Measurements from ENCODE around the gene GCC2.
"Not testable (repeated sequence)": the region's sequence is repeated elsewhere in the genome, so short reads cannot be mapped to it uniquely, and the experiment has no call there.

Gene GCC2

DNA sequence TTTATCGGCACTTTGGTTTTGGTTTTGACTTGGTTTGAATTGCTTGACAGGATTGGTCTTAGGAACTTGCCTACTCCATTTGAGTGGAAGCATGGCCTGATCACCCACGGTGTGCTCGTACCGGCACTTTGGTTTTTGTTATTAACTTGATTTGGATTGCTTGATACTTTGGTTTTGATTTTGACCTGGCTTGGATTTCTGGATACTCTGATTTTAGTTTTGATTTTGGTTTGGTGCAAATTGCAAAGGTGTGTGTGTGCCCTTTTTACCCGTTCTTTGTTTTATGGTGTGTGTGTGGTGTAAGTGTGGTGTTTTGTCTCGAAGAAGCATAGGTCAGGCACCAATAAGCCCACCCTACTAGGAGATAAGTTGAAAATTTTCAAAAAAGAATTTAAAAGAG is 75.7 kb downstream of the GCC2 start:
- H3K36me3 ChIP-seq (ENCODE audit: control insufficient read depth, insufficient read depth, low read length); DNase-seq (ENCODE audit: low read depth, low spot score); H3K9me3 ChIP-seq (ENCODE audit: control insufficient read depth, insufficient read depth, low read length); H3K4me1 ChIP-seq (ENCODE audit: control insufficient read depth, insufficient read depth, low read length); H3K27ac ChIP-seq (ENCODE audit: low read length); H3K4me3 ChIP-seq (ENCODE audit: low read length); H3K27me3 ChIP-seq (ENCODE audit: control insufficient read depth, insufficient read depth, low read length): not testable (repeated sequence)
- WGBS (ENCODE audit: insufficient coverage, insufficient read length), result no CpG with 5 or more reads among the region's 6 CpGs

DNA sequence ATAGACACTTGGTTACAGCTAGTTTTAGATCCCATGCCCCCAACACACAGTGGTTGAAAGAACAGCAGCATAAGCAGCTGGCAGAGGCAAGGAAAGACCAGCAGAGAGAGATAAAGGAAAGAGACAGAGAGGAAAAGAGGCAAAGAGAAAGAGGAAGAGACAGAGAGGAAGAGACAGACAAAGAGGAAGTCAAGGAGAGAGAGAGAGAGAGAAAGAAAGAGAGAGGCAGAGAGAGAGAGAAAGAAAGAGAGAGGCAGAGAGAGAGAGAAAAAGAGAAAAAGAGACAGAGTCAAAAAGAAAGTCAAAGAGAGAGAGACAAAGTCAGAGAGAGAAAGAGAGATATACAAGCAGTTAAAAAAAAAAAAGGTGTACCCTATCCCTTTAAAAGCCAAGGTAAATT is 76.3 kb downstream of the GCC2 start:
- not testable (repeated sequence) for DNase-seq (ENCODE audit: low read depth, low spot score); H3K9me3 ChIP-seq (ENCODE audit: control insufficient read depth, insufficient read depth, low read length); H3K27me3 ChIP-seq (ENCODE audit: control insufficient read depth, insufficient read depth, low read length); H3K36me3 ChIP-seq (ENCODE audit: control insufficient read depth, insufficient read depth, low read length); H3K27ac ChIP-seq (ENCODE audit: low read length); H3K4me3 ChIP-seq (ENCODE audit: low read length); H3K4me1 ChIP-seq (ENCODE audit: control insufficient read depth, insufficient read depth, low read length)

DNA sequence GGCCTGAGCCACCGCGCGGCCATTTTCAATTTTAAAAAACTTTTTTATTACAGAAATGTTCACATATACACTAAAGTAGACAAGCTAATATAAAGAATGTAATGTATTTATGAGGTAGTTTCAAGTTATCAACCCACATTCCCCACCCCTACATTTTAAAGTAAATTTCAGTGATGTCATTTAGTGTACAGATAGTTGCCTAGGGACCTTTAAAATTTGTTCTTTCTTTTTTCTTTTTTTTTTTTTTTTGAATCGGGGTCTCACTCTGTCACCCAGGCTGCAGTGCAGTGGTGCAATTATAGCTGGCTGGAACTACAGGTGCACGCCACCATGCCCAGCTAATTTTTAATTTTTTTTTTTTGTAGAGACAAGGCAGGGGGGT is 82.7 kb downstream of the GCC2 start:
- H3K27me3 ChIP-seq (ENCODE audit: control insufficient read depth, insufficient read depth, low read length), result no peaks in the 10 kb centered on the region; the same call in 1 of the 2 replicates
- H3K9me3 ChIP-seq (ENCODE audit: control insufficient read depth, insufficient read depth, low read length), result no peaks in the 10 kb centered on the region
- H3K4me1 ChIP-seq (ENCODE audit: control insufficient read depth, insufficient read depth, low read length), result 0 out of 2 replicates have a peak, but pooled peaks cover 2% of the 10 kb centered on the region
- WGBS (ENCODE audit: insufficient coverage, insufficient read length), result no CpG with 5 or more reads among the region's 5 CpGs
- H3K27ac ChIP-seq (ENCODE audit: low read length), result no peak overlapping the region
- no peak for DNase-seq (ENCODE audit: low read depth, low spot score)
- no peaks in the 10 kb centered on the region for H3K36me3 ChIP-seq (ENCODE audit: control insufficient read depth, insufficient read depth, low read length)
- H3K4me3 ChIP-seq (ENCODE audit: low read length), result no peak overlapping the region

DNA sequence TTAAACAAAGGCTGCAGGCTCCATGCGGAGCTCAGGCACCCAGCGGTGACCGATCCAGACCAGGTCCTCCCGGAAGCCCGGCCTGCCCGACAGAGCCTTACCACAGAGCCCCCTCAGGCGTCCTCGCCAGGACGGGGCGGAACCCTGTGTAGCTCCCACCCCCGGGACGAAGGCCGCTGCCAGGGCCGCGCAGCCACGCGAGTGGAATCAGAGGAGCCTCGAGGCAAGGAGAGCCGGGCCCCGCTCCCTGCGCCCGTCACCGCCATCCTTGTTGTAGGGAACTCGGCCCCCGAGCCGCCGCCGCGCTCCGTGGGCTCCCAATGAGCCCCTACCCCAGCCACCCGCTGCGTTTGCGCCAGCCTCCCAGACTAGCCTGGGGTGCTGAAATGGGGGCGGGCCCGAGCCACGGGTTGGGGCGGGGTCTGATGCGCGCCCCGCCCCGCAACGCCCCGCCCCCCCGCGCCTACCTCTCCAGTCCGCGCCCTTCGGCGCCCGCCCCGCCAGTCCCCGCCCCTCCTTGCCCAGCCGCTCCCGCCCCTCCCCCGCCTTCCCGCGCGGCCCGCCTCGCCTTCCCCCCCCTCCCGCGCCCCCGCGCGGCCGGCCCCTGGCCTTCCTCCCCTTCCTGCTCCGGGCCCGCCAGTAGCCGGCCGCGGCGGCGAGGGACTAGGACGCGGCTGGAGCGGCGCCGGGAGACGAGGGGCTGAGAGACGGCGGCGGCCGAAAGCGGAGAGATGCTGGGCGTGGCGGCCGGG is 85.0 kb downstream of the GCC2 start, which contains the start of gene LIMS1:
LIMS1 (plus strand) TSS at position 639 of the 752 bp plus-strand sequence; CDS start at position 732, 93 bp downstream.
- H3K27ac ChIP-seq (ENCODE audit: low read length), result no peak within 1 kb of the TSS
- H3K4me1 ChIP-seq (ENCODE audit: control insufficient read depth, insufficient read depth, low read length), result 0 out of 2 replicates have a peak, but pooled peaks cover 2% of the 10 kb centered on the region
- no CpG with 5 or more reads among the region's 87 CpGs for WGBS (ENCODE audit: insufficient coverage, insufficient read length)
- H3K9me3 ChIP-seq (ENCODE audit: control insufficient read depth, insufficient read depth, low read length), result no peaks in the 10 kb centered on the region
- H3K4me3 ChIP-seq (ENCODE audit: low read length), result peak within 1 kb of the TSS; percentile 97
- H3K27me3 ChIP-seq (ENCODE audit: control insufficient read depth, insufficient read depth, low read length), result no peaks in the 10 kb centered on the region; the same call in 1 of the 2 replicates
- no peaks in the 10 kb centered on the region for H3K36me3 ChIP-seq (ENCODE audit: control insufficient read depth, insufficient read depth, low read length)
- no peak for DNase-seq (ENCODE audit: low read depth, low spot score)

DNA sequence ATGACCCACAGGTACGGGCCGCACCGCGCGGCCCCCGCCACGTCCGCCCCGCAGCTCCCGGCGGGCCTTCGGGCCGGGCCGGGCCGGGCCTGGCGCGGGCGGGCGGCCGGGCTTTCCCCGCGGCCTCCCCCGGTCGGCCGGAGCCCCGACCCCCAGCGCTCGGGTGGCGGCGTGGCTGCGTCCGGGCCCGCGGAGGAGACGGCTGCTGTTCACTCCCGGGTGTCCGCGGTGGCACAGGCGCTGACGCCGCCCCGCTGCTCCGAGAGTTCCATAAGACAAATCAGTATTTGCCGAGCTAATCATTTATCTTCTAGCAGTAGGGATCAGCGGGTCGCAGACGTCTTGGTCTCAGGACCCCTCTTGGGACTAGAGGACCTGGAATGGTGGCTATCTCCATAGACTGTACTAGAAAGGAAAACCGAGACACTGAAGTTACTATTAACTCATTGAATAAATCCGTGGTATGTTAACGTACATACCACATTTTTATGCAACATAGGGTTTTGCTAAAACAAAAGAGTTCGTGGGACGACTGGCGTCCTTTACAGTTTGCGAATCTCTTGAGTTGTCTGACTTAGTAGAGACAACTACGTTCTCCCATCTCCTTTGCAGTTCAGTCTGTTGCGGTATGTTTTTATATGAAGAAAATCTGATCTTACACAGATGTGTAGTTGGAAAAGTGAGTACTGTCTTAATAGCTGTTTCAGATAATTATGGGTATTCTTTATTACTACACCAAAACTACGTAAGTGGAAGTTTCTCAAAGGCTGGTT is 85.8 kb downstream of the GCC2 start:
- WGBS (ENCODE audit: insufficient coverage, insufficient read length), result no CpG with 5 or more reads among the region's 57 CpGs
- Histone ChIP-seq H3K4me3 (ENCODE audit: low read length) (peak overlapping the region; percentile 88), H3K36me3 (ENCODE audit: control insufficient read depth, insufficient read depth, low read length) (no peaks in the 10 kb centered on the region), H3K27me3 (ENCODE audit: control insufficient read depth, insufficient read depth, low read length) (no peaks in the 10 kb centered on the region; the same call in 1 of the 2 replicates), H3K27ac (ENCODE audit: low read length) (no peak overlapping the region), H3K9me3 (ENCODE audit: control insufficient read depth, insufficient read depth, low read length) (no peaks in the 10 kb centered on the region), H3K4me1 (ENCODE audit: control insufficient read depth, insufficient read depth, low read length) (0 out of 2 replicates have a peak, but pooled peaks cover 2% of the 10 kb centered on the region)
- DNase-seq (ENCODE audit: low read depth, low spot score), result no peak

DNA sequence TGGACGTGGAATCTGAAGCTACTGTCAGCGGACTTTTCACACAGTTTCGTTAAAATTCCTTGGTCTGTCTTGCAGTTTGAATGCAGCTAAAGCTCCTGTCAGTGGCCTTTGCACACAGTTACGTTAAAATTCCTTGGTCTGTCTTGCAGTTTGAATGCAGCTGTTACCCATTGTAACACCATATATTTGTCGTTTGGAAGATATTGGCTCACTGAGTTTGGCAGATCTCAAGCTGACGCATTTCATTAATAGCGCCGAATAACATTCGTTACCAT is 86.3 kb downstream of the GCC2 start:
- Histone ChIP-seq H3K36me3 (ENCODE audit: control insufficient read depth, insufficient read depth, low read length) (no peaks in the 10 kb centered on the region), H3K4me1 (ENCODE audit: control insufficient read depth, insufficient read depth, low read length) (0 out of 2 replicates have a peak, but pooled peaks cover 2% of the 10 kb centered on the region), H3K27me3 (ENCODE audit: control insufficient read depth, insufficient read depth, low read length) (no peaks in the 10 kb centered on the region; the same call in 1 of the 2 replicates), H3K4me3 (ENCODE audit: low read length) (peak overlapping the region; percentile 88; the same call in 1 of the 2 replicates), H3K27ac (ENCODE audit: low read length) (no peak overlapping the region), H3K9me3 (ENCODE audit: control insufficient read depth, insufficient read depth, low read length) (no peaks in the 10 kb centered on the region)
- no CpG with 5 or more reads among the region's 9 CpGs for WGBS (ENCODE audit: insufficient coverage, insufficient read length)
- DNase-seq (ENCODE audit: low read depth, low spot score), result no peak

DNA sequence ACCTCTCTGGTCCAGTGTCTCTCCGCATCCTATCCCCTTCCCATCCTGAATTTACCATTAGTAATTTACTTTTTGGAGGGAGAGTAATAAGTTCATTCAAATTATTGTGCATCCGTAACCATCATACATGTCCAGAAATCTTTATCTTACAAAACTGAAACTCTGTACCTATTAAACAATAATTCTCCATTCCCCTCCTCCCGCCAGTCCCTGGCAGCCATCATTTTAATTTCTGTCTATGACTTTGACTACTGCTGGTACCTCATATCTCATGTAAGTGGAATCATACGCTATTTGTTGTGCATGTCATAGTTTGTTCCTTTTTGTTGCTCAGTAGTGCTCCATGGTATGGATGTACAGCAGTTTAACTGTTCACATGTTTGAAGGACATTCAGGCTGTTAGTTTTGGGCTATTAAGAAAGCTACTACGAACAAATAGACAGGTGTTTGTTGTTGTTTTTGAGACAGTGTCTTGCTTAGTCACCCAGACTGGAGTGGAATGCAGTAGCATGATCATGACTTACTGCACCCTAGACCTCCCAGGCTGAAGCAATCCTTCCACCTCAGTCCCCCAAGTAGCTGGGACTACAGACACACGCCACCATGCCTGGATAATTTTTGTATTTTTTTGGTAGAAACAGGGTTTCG is 87.3 kb downstream of the GCC2 start:
- no peak for DNase-seq (ENCODE audit: low read depth, low spot score)
- no peak overlapping the region for H3K4me3 ChIP-seq (ENCODE audit: low read length)
- no peaks in the 10 kb centered on the region for H3K36me3 ChIP-seq (ENCODE audit: control insufficient read depth, insufficient read depth, low read length)
- H3K4me1 ChIP-seq (ENCODE audit: control insufficient read depth, insufficient read depth, low read length), result 0 out of 2 replicates have a peak, but pooled peaks cover 2% of the 10 kb centered on the region
- no CpG with 5 or more reads among the region's 7 CpGs for WGBS (ENCODE audit: insufficient coverage, insufficient read length)
- H3K27me3 ChIP-seq (ENCODE audit: control insufficient read depth, insufficient read depth, low read length), result no peaks in the 10 kb centered on the region; the same call in 1 of the 2 replicates
- H3K27ac ChIP-seq (ENCODE audit: low read length), result no peak overlapping the region
- no peaks in the 10 kb centered on the region for H3K9me3 ChIP-seq (ENCODE audit: control insufficient read depth, insufficient read depth, low read length)

DNA sequence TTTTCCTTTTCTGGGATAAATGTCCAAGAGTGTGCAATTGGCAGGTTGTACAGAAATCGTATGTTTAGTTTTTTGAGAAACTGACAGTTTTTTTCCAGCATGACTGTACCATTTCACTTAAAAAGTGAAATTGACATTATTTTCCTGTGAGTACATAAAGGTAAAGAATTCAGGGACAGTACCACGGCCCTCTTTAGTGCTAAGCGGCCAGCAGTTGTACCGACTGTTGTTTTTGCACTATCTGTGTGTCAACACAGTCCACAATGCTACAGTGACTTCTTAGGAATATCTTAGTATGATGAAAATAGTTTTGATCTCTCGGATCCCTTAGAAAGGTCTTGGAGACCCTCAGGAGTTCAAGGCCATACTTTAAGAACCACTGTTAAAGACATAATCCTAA is 87.9 kb downstream of the GCC2 start:
- no peak for DNase-seq (ENCODE audit: low read depth, low spot score)
- H3K4me1 ChIP-seq (ENCODE audit: control insufficient read depth, insufficient read depth, low read length), result 0 out of 2 replicates have a peak, but pooled peaks cover 2% of the 10 kb centered on the region
- no CpG with 5 or more reads among the region's 5 CpGs for WGBS (ENCODE audit: insufficient coverage, insufficient read length)
- no peaks in the 10 kb centered on the region for H3K9me3 ChIP-seq (ENCODE audit: control insufficient read depth, insufficient read depth, low read length)
- H3K4me3 ChIP-seq (ENCODE audit: low read length), result no peak overlapping the region
- H3K27me3 ChIP-seq (ENCODE audit: control insufficient read depth, insufficient read depth, low read length), result no peaks in the 10 kb centered on the region; the same call in 1 of the 2 replicates
- H3K36me3 ChIP-seq (ENCODE audit: control insufficient read depth, insufficient read depth, low read length), result no peaks in the 10 kb centered on the region
- H3K27ac ChIP-seq (ENCODE audit: low read length), result no peak overlapping the region

DNA sequence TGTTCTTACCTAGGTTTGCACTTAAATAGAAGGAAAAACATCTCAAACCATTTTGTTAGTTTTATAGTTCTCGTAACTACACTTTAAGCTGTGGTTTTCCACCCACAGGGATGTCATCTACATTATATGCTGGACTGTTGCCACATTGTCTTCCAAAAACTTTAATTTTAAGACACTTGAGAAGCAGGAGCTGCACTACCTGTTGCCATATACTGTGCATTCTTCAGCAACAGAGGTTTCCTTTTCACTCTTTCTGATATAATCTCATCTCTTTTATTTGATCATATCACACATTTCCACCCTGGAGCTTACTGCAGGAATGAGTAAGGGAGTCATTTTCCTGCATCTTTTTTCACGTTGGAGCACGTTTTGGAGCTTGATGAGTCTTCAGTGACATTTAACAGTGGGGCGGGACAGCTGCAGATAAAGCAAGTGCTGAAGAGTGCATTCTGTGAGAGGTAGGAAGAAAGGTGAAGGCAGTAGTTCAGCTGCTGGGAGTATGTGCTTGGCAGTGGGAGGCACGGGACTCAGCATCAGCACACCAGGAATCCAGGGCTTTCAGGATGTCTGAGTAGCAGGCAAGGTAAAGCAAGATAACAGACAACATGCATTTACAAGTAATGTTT is 89.1 kb downstream of the GCC2 start:
- DNase-seq (ENCODE audit: low read depth, low spot score), result no peak
- Histone ChIP-seq H3K4me1 (ENCODE audit: control insufficient read depth, insufficient read depth, low read length) (0 out of 2 replicates have a peak, but pooled peaks cover 2% of the 10 kb centered on the region), H3K27me3 (ENCODE audit: control insufficient read depth, insufficient read depth, low read length) (no peaks in the 10 kb centered on the region; the same call in 1 of the 2 replicates), H3K4me3 (ENCODE audit: low read length) (no peak overlapping the region), H3K27ac (ENCODE audit: low read length) (no peak overlapping the region), H3K9me3 (ENCODE audit: control insufficient read depth, insufficient read depth, low read length) (no peaks in the 10 kb centered on the region), H3K36me3 (ENCODE audit: control insufficient read depth, insufficient read depth, low read length) (no peaks in the 10 kb centered on the region)
- WGBS (ENCODE audit: insufficient coverage, insufficient read length), result no CpG with 5 or more reads among the region's 5 CpGs

DNA sequence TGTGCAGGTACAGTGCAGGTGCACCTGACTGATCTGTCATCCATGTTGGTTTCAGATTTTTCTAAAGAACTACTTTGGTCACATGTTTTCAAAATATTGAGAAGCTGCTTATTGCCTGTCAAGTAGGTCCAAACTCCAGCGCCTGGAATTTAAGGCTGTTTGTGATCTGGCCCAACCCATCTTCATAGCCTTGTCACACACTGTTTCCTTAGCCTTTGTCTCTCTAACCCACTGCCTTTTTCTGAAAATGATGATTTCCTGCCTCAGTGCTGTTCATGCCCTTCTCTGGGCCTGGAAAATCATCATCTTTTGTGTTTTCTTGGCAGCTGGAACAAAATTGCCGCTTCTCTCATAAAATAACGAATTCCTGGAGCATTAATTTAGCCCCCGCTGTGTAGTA is 92.4 kb downstream of the GCC2 start:
- no CpG with 5 or more reads among the region's 4 CpGs for WGBS (ENCODE audit: insufficient coverage, insufficient read length)
- H3K36me3 ChIP-seq (ENCODE audit: control insufficient read depth, insufficient read depth, low read length), result no peaks in the 10 kb centered on the region
- no peak overlapping the region for H3K27ac ChIP-seq (ENCODE audit: low read length)
- H3K27me3 ChIP-seq (ENCODE audit: control insufficient read depth, insufficient read depth, low read length), result no peaks in the 10 kb centered on the region
- H3K4me3 ChIP-seq (ENCODE audit: low read length), result no peak overlapping the region
- DNase-seq (ENCODE audit: low read depth, low spot score), result no peak
- H3K4me1 ChIP-seq (ENCODE audit: control insufficient read depth, insufficient read depth, low read length), result no peaks in the 10 kb centered on the region
- H3K9me3 ChIP-seq (ENCODE audit: control insufficient read depth, insufficient read depth, low read length), result no peaks in the 10 kb centered on the region
